DMS153 treated with DMSO at 0.1 percent for 48 hours (cell line): Measurements from ENCODE around the gene FAM13C.
"Not testable (repeated sequence)": the region's sequence is repeated elsewhere in the genome, so short reads cannot be mapped to it uniquely, and the experiment has no call there.

Experiments used
- DNase-seq: peaks from one replicate; lab custom pipeline; 2025; ENCODE audit not compliant: unreplicated experiment; lab: John Stamatoyannopoulos, UW

FAM13C gene

GRCh38 chr10:59237775-59238174 is 124.6 kb downstream of the FAM13C start:
- no peak for DNase-seq

GRCh38 chr10:59236064-59236697 is 126.2 kb downstream of the FAM13C start:
- no peak for DNase-seq

GRCh38 chr10:59234816-59235429 is 127.4 kb downstream of the FAM13C start:
- peak; percentile 34 for DNase-seq

- no peak for DNase-seq
These were observed 128.2 kb downstream of the FAM13C start for GRCh38 chr10:59234194-59234593.

GRCh38 chr10:59229441-59229840 is 132.9 kb downstream of the FAM13C start:
- DNase-seq: no peak

GRCh38 chr10:59227136-59227673 is 135.1 kb downstream of the FAM13C start:
- DNase-seq: no peak

GRCh38 chr10:59225211-59225610 is 137.1 kb downstream of the FAM13C start:
- no peak for DNase-seq

- DNase-seq: not testable (repeated sequence)
These were observed 138.8 kb downstream of the FAM13C start for GRCh38 chr10:59223597-59223996.

GRCh38 chr10:59222788-59223187 is 139.6 kb downstream of the FAM13C start:
- no peak for DNase-seq

- no peak for DNase-seq
These were observed 146.0 kb downstream of the FAM13C start for GRCh38 chr10:59216178-59216869.

GRCh38 chr10:59214160-59214559 is 148.2 kb downstream of the FAM13C start:
- no peak for DNase-seq

GRCh38 chr10:59212301-59212798 is 150.0 kb downstream of the FAM13C start:
- DNase-seq: no peak

GRCh38 chr10:59206204-59206720 is 156.1 kb downstream of the FAM13C start:
- DNase-seq: no peak
